ENCODE measurements around the gene ADAP1.

- TF ChIP-seq POLR2A (IDR thresholded peaks at IDR 0.05) (no peak), CTCF (IDR thresholded peaks at IDR 0.05) (no peak)
These were observed 46.3 kb downstream of the ADAP1 start for GRCh38 chr7:908159-908581.

Measured in adrenal gland (tissue), 5 donors.